PC-9 (cell line): Measurements from ENCODE around the gene EIF4A3. TPM values are rescaled to one million over a fixed set of nuclear protein-coding genes. Genes with fewer than 3 reads are reported as not detected.

Experiments used
- BruUV-seq: library from RNA; stranded (reverse); fragments of 400-500 nt; replicated peaks from 2 replicates; lab custom pipeline; 2021; lab: Mats Ljungman, UMichigan
- CTCF ChIA-PET: fragments of 300-600 bp; sonication (Branson Sonifier 250); formaldehyde crosslinking; loops from one replicate; lab custom pipeline; 2022; ENCODE audit warnings: antibody characterized with exemption; lab: Charles Lee
- POLR2A ChIA-PET: fragments of 300-600 bp; sonication (Branson Sonifier 250); formaldehyde crosslinking; loops from one replicate; lab custom pipeline; 2022; ENCODE audit warnings: antibody characterized with exemption; ENCODE audit not compliant: unreplicated experiment; lab: Charles Lee
- DNase-seq, 2 experiments: peaks; one replicate each; pipeline versions ENCODE4 v3.0.0 to v3.0.0-alpha.2; 2015 to 2022; ENCODE audit warnings: mixed read lengths in 1 of 2
- H2AFZ ChIP-seq: fragments of 200-600 bp; sonication (generic); 2 replicates; pipeline ENCODE4 v1.8.1; 2017; ENCODE audit warnings: antibody characterized with exemption
- H3F3A ChIP-seq: fragments of 200-600 bp; sonication (generic); 2 replicates; pipeline ENCODE4 v1.8.1; 2017; ENCODE audit warnings: antibody characterized with exemption, mild to moderate bottlenecking, low read depth; ENCODE audit not compliant: insufficient read depth
- H3K27ac ChIP-seq: fragments of 200-600 bp; sonication (generic); 2 replicates; pipeline ENCODE4 v1.6.1; 2016; ENCODE audit warnings: mixed run types
- H3K27me3 ChIP-seq: fragments of 200-600 bp; sonication (generic); 2 replicates; pipeline ENCODE4 v1.6.1; 2016; ENCODE audit warnings: low read depth, mixed run types; ENCODE audit not compliant: insufficient read depth
- H3K36me3 ChIP-seq: fragments of 200-600 bp; sonication (generic); 2 replicates; pipeline ENCODE4 v1.6.1; 2016; ENCODE audit warnings: low read depth, mixed run types
- H3K4me1 ChIP-seq: fragments of 200-600 bp; sonication (generic); replicated peaks from 2 replicates; pipeline ENCODE4 v1.6.1; 2016; ENCODE audit warnings: mixed run types; ENCODE audit not compliant: insufficient read depth
- H3K4me2 ChIP-seq: fragments of 200-600 bp; sonication (generic); 2 replicates; pipeline ENCODE4 v1.6.1; 2017; ENCODE audit warnings: mixed run types
- H3K4me3 ChIP-seq: fragments of 200-600 bp; sonication (generic); 2 replicates; pipeline ENCODE4 v1.6.1; 2016; ENCODE audit warnings: mixed run types
- H3K79me2 ChIP-seq: fragments of 200-600 bp; sonication (generic); 2 replicates; pipeline ENCODE4 v1.6.1; 2017; ENCODE audit warnings: low read depth, mixed run types
- H3K9me2 ChIP-seq: fragments of 200-600 bp; sonication (generic); 2 replicates; pipeline ENCODE4 v1.8.1; 2017; ENCODE audit warnings: mild to moderate bottlenecking; ENCODE audit not compliant: insufficient read depth
- H3K9me3 ChIP-seq: fragments of 200-600 bp; sonication (generic); 2 replicates; pipeline ENCODE4 v1.8.1; 2016; ENCODE audit warnings: low read depth; ENCODE audit not compliant: insufficient read depth
- H4K20me1 ChIP-seq: fragments of 200-600 bp; sonication (generic); 2 replicates; pipeline ENCODE4 v1.8.1; 2017; ENCODE audit not compliant: insufficient read depth
- CTCF ChIP-seq: fragments of 200-600 bp; sonication (generic); conservative IDR thresholded peaks from 2 replicates; pipeline ENCODE4 v1.6.1; 2017; ENCODE audit warnings: mixed run types, antibody characterized with exemption, mild to moderate bottlenecking, moderate library complexity
- EZH2 ChIP-seq: fragments of 200-600 bp; sonication (generic); IDR thresholded peaks from 2 replicates; pipeline ENCODE4 v1.8.0; 2017; ENCODE audit warnings: antibody characterized with exemption, low read depth
- intact Hi-C: fragments of 100-400 bp; cut with micrococcal nuclease; formaldehyde crosslinking; loops from one replicate; pipeline ENCODE4 v1.10.0; 2022; ENCODE audit not compliant: unreplicated experiment
- total RNA-seq: library from RNA; stranded (reverse); gene quantifications from 2 replicates; pipeline ENCODE4 v1.2.3, GENCODE V29; 2021

EIF4A3 gene
- total RNA-seq, 1 experiment from 2014 or later: 114 TPM

GRCh38 chr17:80138856-80139426 is 8.0 kb downstream of the EIF4A3 start:
- no peaks in the 10 kb centered on the region for H3F3A ChIP-seq
- H3K27me3 ChIP-seq: no peaks in the 10 kb centered on the region
- no peaks in the 10 kb centered on the region for H3K9me3 ChIP-seq
- no peaks in the 10 kb centered on the region for H3K9me2 ChIP-seq
- ChIA-PET POLR2A (no interaction called here), CTCF (no interaction called here)
- H3K27ac ChIP-seq: no peak overlapping the region
- intact Hi-C loops: no loop called here
- H3K36me3 ChIP-seq: peaks cover 15% of the 10 kb centered on the region
- no peak for DNase-seq
- H2AFZ ChIP-seq: no peak overlapping the region
- no peak overlapping the region for H3K4me2 ChIP-seq
- no TSS peak for BruUV-seq
- TF ChIP-seq EZH2 (no peak), CTCF (no peak)
- no peak overlapping the region for H3K4me3 ChIP-seq
- H3K4me1 ChIP-seq: no peaks in the 10 kb centered on the region
- peaks cover 17% of the 10 kb centered on the region; the same call in 1 of the 2 replicates for H4K20me1 ChIP-seq
- H3K79me2 ChIP-seq: peaks cover 12% of the 10 kb centered on the region; the same call in 1 of the 2 replicates

- Histone ChIP-seq H3K4me3 (no peak overlapping the region), H3K27ac (no peak overlapping the region), H3K79me2 (no peaks in the 10 kb centered on the region), H3K36me3 (peaks cover 15% of the 10 kb centered on the region), H3K27me3 (no peaks in the 10 kb centered on the region), H3K9me2 (no peaks in the 10 kb centered on the region), H3K4me2 (no peak overlapping the region), H3K4me1 (no peaks in the 10 kb centered on the region), H3K9me3 (no peaks in the 10 kb centered on the region), H4K20me1 (0 out of 2 replicates have a peak, but pooled peaks cover 6% of the 10 kb centered on the region), H3F3A (peaks cover 6% of the 10 kb centered on the region; the same call in 1 of the 2 replicates), H2AFZ (no peak overlapping the region)
- no peak for DNase-seq
- BruUV-seq: no TSS peak
- ChIA-PET CTCF (no interaction called here), POLR2A (no interaction called here)
- intact Hi-C loops: no loop called here
- no peak for TF ChIP-seq CTCF
- TF ChIP-seq EZH2: no peak
Observed at GRCh38 chr17:80137131-80137530, 9.8 kb downstream of the EIF4A3 start.

GRCh38 chr17:80133626-80133970 is 13.3 kb downstream of the EIF4A3 start:
- Histone ChIP-seq H3K79me2 (no peaks in the 10 kb centered on the region), H3F3A (peaks cover 6% of the 10 kb centered on the region; the same call in 1 of the 2 replicates), H2AFZ (no peak overlapping the region), H3K4me1 (no peaks in the 10 kb centered on the region), H3K36me3 (no peaks in the 10 kb centered on the region), H3K4me3 (no peak overlapping the region), H3K9me3 (no peaks in the 10 kb centered on the region), H3K27ac (no peak overlapping the region), H3K27me3 (no peaks in the 10 kb centered on the region), H4K20me1 (no peaks in the 10 kb centered on the region), H3K4me2 (no peak overlapping the region), H3K9me2 (no peaks in the 10 kb centered on the region)
- ChIA-PET CTCF (no interaction called here), POLR2A (no interaction called here)
- no peak for DNase-seq
- BruUV-seq: no TSS peak
- TF ChIP-seq CTCF (no peak), EZH2 (no peak)
- intact Hi-C loops: no loop called here
